DND-41 (cell line): ENCODE data around the gene A4GNT.

Source experiments
- ATAC-seq: fragments of 200-7000 bp; cut with Tn5 transposase; 3 replicates; pipeline ENCODE4 v1.9.1; 2021; ENCODE audit warnings: low read depth; ENCODE audit not compliant: insufficient read depth
- DNase-seq: peaks from one replicate; pipeline ENCODE4 v3.0.0-alpha.2; 2020
- H2AFZ ChIP-seq: 2 replicates; pipeline ENCODE4 v1.6.0; 2012; ENCODE audit warnings: low read depth, low read length
- H3K27ac ChIP-seq: 2 replicates; pipeline ENCODE4 v1.5.1; 2012; ENCODE audit warnings: low read length, inconsistent platforms
- H3K27me3 ChIP-seq: fragments of 200-600 bp; sonication (generic); 2 replicates; pipeline ENCODE4 v1.6.0; 2012; ENCODE audit warnings: low read length, mild to moderate bottlenecking, inconsistent platforms; ENCODE audit not compliant: insufficient read depth, poor library complexity
- H3K36me3 ChIP-seq: 2 replicates; pipeline ENCODE4 v1.5.1; 2012; ENCODE audit warnings: low read length, inconsistent platforms; ENCODE audit not compliant: insufficient read depth
- H3K4me1 ChIP-seq: 2 replicates; pipeline ENCODE4 v1.5.1; 2012; ENCODE audit warnings: mild to moderate bottlenecking, low read length; ENCODE audit not compliant: insufficient read depth
- H3K4me2 ChIP-seq: 2 replicates; pipeline ENCODE4 v1.6.0; 2012; ENCODE audit warnings: mild to moderate bottlenecking, moderate library complexity, low read length, inconsistent platforms; ENCODE audit not compliant: insufficient read depth
- H3K4me3 ChIP-seq, 2 experiments: fragments of 200-600 bp in 1 of 2; shearing (Covaris generic) in 1 of 2; 2 replicates each; pipeline ENCODE4 v1.5.1; 2012 to 2016; ENCODE audit warnings: inconsistent platforms in 2 of 2, low read length in 2 of 2, mild to moderate bottlenecking in 2 of 2, low read depth in 1 of 2, moderate library complexity in 1 of 2
- H3K79me2 ChIP-seq: 2 replicates; pipeline ENCODE4 v1.6.0; 2012; ENCODE audit warnings: low read length, inconsistent platforms; ENCODE audit not compliant: insufficient read depth
- H3K9ac ChIP-seq: 2 replicates; pipeline ENCODE4 v1.6.0; 2012; ENCODE audit warnings: low read depth, mild to moderate bottlenecking, inconsistent platforms, low read length, moderate library complexity
- H3K9me3 ChIP-seq: 2 replicates; pipeline ENCODE4 v1.5.1; 2012; ENCODE audit warnings: low read length, moderate library complexity, mild to moderate bottlenecking, inconsistent platforms; ENCODE audit not compliant: insufficient read depth, severe bottlenecking
- H4K20me1 ChIP-seq: 2 replicates; pipeline ENCODE4 v1.6.0; 2012; ENCODE audit warnings: low read length; ENCODE audit not compliant: insufficient read depth
- CTCF ChIP-seq: IDR thresholded peaks from 2 replicates; pipeline ENCODE4 v1.5.1; 2012; ENCODE audit warnings: borderline replicate concordance, low read length, moderate library complexity, mild to moderate bottlenecking; ENCODE audit not compliant: poor library complexity, severe bottlenecking; ENCODE audit errors: extremely low read depth
- EZH2 ChIP-seq: IDR thresholded peaks from 3 replicates; pipeline ENCODE4 v1.6.1; 2012; ENCODE audit warnings: borderline replicate concordance, low read depth, mild to moderate bottlenecking, moderate library complexity, low read length, inconsistent platforms; ENCODE audit not compliant: severe bottlenecking

Gene A4GNT

DNA sequence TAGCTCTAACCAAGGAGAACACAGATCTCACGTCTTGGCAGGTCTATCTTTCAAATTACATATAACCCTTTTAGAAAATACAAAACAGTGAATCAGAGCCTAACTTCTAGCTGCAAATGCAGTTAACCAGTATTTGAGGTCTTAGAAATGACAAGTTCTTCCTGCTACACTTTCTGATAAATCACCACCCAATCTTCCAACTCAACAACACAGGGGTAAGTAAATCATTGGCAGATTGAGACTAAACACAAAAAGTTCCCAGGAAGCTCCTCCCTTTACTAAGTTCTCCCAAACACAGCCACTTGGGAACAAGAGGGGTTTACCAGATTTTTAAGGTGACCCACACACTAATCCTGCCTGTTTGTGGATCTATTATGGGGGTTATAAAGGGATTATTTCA, at the start of gene A4GNT:
TSS of gene A4GNT (minus strand) at position 152 of the 400 bp plus-strand sequence. CDS start 1,134 bp downstream, outside the sequence.
- Histone ChIP-seq H2AFZ (no peak within 1 kb of the TSS), H3K36me3 (no peaks in the 10 kb centered on the region), H3K27ac (no peak within 1 kb of the TSS), H3K27me3 (peaks cover 50% of the 10 kb centered on the region), H3K4me3 (no peak within 1 kb of the TSS), H3K4me2 (no peak within 1 kb of the TSS), H4K20me1 (no peaks in the 10 kb centered on the region), H3K9me3 (no peaks in the 10 kb centered on the region), H3K4me1 (no peaks in the 10 kb centered on the region), H3K79me2 (no peaks in the 10 kb centered on the region), H3K9ac (no peak within 1 kb of the TSS)
- no peak for TF ChIP-seq EZH2
- ATAC-seq: no peak
- no peak for DNase-seq

DNA sequence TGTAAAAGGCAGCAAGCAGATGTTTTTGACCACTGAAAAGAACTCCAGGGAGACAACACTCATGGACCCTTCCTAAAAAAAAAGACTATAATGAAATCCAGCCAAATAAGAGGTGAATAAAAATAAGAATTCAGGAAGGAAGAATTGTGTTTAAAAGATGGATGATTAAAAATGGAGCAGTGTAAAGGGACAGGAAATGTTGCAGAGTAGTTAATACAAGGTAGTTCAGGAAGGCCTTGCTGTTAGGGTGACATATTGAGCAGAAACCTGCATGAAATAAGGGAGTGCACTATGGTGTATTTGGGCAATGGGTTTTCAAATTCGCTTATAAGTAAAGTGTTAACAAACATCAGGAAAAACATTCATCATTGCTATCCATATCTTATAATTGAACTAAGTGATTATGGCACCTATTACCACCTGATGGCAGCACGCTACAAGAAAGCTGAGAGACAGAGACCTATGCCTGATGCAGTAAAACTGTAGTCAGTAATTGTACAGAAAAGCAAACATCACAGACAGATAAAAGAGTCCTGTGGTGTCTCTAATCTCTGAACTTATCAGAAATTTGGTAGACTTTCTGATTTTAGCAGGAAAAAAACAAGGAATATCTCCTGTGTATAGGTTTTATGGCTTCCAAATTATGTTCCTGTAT, 48.3 kb upstream of the A4GNT start:
- peaks cover under 1% of the 10 kb centered on the region; the same call in 1 of the 2 replicates for H3K4me1 ChIP-seq
- no peak overlapping the region for H3K27ac ChIP-seq
- no peaks in the 10 kb centered on the region for H3K9me3 ChIP-seq
- no peak for TF ChIP-seq EZH2
- TF ChIP-seq CTCF: peak; percentile 58
- peak; percentile 84 for ATAC-seq
- H3K27me3 ChIP-seq: no peaks in the 10 kb centered on the region
- no peaks in the 10 kb centered on the region for H4K20me1 ChIP-seq
- no peak overlapping the region for H3K4me2 ChIP-seq
- H2AFZ ChIP-seq: no peak overlapping the region
- peak; percentile 31 for DNase-seq
- no peak overlapping the region for H3K4me3 ChIP-seq
- H3K79me2 ChIP-seq: no peaks in the 10 kb centered on the region
- H3K9ac ChIP-seq: no peak overlapping the region
- H3K36me3 ChIP-seq: no peaks in the 10 kb centered on the region

DNA sequence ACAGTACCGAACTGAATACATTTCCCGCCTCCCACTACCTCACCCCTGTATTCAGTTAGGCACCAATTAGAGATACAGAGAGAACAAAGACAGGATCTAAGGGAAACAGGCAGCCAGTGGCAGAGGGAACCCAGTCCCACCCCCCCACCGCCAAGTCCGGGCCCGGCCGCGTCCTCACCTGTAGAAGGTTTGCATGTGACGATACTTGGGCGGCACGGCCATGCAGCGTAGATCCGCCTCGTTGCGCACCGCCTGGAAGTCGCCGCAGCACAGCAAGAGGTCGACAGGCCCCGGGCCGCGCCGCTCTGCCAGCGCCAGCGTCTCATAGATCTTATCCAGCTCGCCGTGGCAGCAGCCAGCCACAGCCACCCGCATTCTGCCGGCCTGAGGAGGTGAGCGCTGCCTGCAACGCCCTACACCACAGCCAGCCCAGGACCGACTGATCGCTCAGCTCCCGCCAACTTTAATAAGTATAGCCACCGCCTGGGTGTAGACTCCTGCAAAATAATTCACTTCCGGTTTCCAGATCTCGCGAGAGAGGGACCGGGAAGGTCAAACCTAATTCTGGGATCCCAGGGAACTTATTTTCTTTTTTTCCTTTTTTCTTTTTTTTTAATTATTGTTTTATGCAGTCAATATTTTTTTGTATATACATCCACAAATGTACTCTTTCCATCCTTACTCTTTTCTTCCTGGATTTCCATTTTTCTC, 42.4 kb upstream of the A4GNT start, which contains the start of gene DBR1:
TSS of gene DBR1 (minus strand) at position 501 of the 711 bp plus-strand sequence. CDS start at position 375, 126 bp downstream.
- peak; percentile 82 for DNase-seq
- Histone ChIP-seq H3K4me3 (peak within 1 kb of the TSS; percentile 53 to 93; a peak in 3 of 4 replicates), H4K20me1 (peaks cover 3% of the 10 kb centered on the region; the same call in 1 of the 2 replicates), H3K36me3 (peaks cover 35% of the 10 kb centered on the region), H3K9me3 (no peaks in the 10 kb centered on the region), H2AFZ (peak within 1 kb of the TSS; percentile 87), H3K27me3 (no peaks in the 10 kb centered on the region), H3K9ac (peak within 1 kb of the TSS; percentile 69), H3K4me1 (peaks cover 36% of the 10 kb centered on the region), H3K27ac (peak within 1 kb of the TSS; percentile 82), H3K4me2 (peak within 1 kb of the TSS; percentile 91), H3K79me2 (peaks cover 46% of the 10 kb centered on the region)
- peak; percentile 93 for ATAC-seq
- no peak for TF ChIP-seq CTCF
- TF ChIP-seq EZH2: no peak
